ENCODE data around the gene PRKAG1.
A peak's percentile ranks its signal among the peaks of the same experiment; 100 is the strongest.

Gene PRKAG1

DNA sequence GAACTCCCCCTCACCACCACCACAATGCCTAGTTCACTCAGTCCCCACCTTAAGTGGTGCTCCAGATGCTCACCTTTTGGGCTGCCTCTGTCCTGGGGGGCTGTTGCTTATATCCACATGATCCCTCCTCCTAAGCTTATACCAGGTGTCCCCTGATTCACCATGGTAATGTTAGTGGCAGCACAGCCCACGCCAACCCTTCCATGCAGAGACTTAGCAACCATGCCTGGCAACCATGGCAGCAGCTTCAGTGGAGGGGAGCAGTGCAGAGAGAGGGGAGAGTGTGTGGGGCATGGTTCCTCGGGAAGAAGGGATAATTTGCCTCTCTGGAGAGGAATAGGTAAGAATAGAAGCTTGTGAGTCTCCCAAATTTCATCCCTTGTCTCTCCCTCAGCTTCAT lies 18.2 kb downstream of the PRKAG1 start:
- DNase-seq, result no peak

DNA sequence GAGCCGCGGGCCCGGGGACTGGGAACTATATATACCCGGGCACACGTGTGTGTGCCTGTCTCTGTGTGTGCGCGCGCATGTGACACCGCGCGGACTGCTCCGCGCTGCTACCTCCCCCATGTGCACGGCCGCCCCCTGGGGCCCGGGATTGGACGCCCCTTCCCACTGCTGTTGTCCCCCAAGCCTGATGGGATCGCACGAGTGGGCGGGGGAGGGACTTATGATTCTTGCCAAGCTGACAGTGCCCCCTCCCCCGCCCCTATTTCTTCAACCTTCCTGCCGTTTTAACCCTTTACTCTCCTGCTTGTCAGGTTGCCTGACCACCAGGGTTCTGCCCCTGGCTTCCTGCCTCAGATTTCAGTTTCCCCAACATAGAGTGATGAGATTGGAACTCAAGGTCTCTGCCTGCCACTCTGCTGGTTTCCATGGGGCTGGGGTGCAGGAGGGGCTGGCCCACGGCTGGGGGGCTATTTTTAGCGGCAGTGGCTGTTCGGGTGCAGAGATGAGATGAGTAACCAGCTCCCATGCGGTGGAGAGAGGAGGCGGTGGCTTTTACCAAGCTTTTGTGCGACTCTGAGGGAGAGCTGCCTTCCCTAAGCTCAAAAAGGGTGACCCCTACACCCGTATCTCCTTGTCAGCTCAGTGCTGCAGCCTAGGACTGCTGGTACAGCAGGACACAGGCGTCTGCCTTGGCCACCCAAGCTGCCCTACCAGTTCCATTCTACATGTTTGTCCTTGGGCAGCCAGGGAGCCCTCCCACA lies 19.0 kb downstream of the PRKAG1 start, which contains the start of gene DDN:
DDN (minus strand) TSS at position 5 of the 761 bp plus-strand sequence. CDS start 88 bp downstream, outside the sequence.
- DNase-seq, result no peak

DNA sequence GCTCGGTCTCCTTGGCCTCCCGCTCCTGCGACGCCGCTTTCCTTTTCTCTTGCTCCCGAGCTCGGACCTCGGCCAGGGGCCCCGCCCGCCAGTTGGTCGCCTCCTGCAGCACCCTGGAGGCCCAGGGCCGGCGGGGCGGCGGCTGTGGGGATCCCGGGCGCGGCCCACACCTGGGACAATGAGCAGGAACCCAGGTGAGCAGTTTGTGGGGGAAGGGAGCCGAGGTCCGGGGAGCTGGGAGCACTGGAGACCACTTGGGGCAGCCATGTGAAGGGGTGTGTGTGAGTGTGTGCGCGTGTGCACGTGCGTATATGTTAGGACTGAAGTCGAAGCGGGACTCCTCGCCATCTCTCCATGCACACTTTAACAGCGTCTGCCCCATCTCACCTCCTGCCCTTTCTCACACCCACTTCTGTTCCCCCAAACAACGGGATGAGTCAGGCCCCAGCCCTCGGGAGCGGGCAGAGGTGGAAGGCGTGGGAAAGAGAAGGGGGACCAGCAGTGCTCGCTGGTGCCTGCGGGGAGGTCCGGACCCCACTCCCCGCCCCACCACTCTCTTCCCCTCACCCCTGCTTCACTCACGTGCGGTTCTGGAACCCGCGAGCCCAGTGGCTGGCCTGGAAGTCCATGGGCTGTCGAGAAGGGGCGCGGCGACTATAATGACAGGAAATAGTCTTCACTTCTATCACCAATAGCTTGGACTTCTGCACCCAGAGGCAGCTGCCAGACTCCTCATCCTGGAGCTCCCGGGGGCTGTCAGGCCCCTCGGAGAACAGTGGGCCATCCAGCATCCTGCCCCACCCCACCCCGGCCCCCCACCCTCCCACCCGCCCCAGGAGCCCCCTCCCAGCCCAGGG lies 19.9 kb downstream of the PRKAG1 start:
- DNase-seq, result no peak

DNA sequence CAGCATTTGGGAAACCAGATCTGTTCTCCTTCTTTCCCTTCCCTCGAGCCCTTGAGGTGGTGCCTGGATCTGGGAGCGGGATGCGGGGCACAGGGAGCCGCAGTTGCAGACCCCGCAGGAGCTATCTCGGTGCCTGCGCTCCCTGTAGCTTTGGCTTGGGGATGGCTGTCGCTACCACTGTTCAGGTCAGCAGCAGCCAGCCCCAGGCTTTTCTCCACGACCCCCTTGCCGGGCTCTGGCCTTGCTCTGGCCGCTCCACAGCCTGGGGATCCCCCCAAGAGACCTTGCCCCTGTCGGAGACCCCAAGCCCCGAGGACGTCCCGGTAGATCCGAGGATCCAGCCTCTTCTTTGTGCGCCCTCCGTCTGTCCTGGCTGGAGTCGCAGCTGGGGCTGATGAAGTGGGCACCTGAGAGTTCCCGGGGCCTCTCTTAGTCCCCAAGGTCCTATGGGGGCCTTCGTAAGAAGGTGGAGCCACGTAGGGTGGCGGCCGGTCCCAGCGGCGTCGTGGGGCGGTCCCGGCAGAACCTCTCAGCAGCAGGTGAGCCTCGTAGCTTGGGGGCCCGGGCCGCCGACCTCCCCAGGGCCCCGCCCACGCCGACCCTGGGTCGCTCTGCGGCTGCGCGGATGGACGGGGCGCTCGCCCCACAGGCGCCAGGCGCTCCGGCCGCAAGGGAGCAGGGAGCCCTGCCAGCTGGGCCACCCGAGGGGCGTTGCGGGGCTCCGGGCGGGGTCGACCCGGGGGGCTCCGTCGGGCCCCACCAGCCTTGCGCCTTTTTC lies 20.7 kb downstream of the PRKAG1 start:
- no peak for DNase-seq

DNA sequence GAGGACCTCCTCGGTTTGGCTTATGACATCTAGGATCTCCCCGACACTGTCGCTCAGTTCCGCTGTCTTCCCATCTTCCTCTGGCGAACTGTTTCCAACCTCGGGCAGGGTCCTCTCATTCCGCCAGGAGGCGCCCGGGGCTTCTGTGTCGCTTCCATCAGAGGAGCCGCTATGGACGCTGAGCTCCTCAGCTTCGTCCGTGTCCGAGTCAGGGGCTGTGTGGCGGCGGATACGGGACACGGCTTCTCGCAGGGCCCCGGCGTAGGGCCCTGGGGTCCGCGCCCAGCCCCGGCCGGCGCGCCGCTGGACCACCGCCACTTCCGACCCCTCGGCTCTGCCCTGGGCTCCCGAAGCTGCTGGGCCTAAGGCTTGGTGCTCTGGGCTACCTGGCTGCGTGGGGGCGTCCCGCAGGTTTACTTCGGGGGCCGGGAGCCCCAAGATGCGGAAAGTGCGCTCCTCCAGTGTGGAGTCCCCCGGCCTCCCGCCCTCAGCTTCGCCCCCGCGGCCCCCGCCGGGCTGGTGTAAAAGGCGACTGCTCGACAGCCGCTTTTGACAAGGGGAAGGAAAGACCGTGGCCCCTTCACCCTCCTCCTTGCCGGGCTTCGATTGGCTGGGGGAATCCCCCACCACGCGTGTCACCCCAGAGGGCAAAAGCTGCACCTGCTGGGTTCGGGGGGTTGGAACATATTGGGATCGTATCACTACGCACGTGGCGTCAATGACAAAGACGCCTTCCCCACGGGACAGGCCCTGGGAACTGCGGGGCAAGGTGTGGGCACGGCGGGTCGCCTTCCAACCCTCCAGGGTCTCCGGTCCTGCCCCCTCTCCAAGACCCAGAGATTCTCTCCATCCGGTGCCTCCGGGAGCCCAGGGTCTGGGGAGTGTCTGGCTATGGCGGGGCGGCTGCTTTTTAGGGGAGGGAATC lies 21.5 kb downstream of the PRKAG1 start:
- DNase-seq, result no peak

DNA sequence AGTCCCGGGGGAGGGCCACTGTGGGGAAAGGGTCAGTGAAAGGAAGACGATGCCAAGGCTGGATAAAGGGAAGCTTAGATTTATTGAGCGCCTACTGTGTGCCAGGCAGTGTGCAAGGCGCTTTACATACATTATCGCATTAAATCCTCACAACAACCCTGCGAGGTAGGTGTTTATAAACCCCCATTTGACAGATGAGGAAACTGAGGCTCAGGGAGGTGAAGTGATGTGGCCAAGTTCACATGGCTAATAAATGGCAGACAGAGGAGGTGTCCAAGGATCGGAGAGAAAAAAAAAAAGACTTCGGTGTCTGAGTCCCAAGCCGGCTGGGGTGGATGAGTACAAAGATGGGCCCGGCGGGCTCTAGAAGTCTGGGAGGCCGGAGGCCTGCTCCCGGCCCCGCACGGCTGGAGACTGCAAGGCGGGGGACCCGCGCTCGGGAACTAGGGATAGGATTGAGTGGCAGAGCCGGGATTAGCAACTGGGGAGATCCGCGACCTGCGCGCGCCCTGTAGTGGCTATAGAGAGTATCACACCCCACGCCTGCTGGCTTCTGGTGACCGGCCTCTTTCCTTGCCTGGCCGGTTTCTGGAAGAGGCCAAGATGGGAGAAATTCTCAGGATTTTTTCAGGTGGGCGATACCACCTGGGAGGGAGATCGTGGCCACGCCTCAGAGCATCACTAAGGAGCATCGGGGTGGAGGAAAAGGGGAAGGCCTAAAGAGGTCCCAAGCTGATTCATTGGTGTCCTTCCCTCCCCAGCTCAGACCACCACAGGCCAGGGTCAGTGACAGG lies 23.3 kb downstream of the PRKAG1 start:
- DNase-seq, result no peak

DNA sequence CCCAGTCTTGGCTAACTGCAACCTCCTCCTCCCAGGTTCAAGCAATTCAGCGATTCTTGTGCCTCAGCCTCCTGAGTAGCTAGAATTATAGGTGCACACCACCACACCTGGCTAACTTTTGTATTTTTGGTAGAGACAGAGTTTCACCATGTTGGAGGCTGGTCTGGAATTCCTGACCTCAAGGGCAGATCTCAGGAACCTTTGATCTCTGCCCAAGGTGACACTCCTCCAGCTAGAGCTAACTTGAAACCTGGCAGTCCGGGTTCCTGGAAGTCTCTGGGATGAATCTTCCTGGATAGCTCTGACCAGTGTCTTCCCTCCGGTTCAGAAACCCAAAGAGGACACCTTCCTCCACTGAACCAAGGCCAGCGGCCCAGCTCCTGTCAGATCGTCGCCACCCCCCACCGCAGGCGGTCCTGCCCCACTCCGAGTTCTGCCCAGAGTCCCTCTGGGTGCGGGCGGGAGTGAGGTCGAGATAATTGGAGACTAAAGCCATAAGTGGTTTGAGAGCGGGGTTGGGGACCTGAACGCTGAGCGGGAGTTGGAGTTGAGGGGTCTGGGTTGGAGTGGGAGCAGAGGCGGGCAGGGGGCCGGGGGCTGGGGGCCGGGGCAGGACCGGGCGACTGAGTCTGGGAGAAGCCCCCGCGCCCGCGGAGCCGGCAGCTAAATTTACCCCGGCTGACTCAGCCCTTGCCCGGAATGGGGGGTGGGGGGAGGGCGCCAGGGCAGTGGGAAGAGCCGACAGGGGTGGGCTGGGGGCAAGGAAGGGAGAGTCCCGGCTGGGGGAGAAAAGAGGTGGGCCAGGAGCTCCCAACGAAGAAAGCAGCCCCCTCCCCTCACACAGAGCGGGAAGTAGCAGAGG lies 24.1 kb downstream of the PRKAG1 start:
- DNase-seq, result no peak

DNA sequence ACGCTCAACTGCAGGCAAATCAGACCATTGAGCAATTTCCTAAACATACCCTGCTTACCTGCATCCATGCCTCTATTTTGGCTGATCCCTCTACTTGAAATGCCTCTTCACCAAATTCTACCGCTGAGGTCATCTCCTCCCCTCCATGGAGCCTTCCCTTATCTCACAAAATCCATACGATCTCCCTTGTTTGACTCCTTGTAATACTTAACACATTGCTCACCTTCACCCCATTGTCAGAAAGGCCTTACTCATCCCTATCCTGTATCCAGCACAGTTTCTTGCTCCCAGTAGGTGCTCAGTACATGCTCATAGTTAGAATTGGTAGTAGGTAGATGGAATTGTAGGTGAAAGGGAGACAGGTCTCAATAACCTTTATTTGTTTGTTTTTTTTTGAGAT lies 24.8 kb downstream of the PRKAG1 start:
- no peak for DNase-seq

DNA sequence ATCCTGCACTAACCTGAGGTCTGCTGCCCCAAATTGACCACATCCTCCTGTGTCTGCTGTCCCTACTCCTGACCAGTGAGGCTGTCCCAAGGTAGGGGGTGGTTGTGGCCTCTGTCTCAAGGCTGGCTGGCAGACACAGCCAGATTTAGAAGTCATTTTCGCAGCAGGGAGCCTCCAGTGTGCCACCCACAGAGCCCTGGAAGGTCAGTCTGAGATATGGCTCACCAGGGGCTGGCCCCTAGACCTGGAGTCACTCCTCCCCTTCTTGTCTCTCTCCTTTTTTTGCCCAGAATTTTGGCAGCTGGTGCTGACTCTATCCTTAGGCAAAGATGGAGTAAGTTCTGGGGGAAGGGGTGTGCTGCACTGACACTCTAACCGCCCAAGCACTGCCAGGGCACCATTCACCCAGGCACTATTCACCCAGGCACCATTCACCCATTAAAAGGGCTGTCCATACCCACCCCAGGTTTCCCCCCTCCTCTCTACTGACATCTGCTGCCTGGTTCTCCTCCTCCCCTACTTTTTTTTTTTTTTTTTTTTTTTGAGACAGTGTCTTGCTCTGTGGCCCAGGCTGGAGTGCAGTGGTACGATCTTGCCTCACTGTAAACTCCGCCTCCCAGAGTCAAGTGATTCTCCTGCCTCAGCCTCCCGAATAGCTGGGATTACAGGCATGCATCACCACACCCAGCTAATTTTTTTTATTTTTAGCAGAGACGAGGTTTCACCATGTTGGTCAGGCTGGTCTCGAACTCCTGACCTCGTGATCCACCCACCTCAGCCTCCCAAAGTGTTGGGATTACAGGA lies 27.1 kb downstream of the PRKAG1 start:
- DNase-seq, result no peak

DNA sequence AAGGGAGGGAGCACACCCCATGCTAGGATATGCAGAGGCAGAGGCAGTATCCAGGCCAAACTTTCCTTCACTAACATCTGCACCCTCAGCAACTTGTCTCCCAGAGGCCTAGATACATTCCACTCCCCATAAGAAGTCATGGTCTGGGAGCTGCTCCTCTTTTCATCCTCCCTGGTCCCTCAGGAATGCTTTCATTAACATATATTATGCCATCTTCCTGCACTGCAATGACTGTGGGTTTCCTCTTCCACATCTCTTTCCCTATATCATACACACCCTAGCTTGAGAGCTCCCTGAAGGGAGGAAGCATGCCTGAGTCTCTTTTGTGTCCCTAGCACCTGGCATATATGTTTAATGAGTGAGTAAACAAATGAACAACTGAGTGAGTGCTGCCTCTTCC lies 28.0 kb downstream of the PRKAG1 start:
- peak; percentile 54 for DNase-seq

DNA sequence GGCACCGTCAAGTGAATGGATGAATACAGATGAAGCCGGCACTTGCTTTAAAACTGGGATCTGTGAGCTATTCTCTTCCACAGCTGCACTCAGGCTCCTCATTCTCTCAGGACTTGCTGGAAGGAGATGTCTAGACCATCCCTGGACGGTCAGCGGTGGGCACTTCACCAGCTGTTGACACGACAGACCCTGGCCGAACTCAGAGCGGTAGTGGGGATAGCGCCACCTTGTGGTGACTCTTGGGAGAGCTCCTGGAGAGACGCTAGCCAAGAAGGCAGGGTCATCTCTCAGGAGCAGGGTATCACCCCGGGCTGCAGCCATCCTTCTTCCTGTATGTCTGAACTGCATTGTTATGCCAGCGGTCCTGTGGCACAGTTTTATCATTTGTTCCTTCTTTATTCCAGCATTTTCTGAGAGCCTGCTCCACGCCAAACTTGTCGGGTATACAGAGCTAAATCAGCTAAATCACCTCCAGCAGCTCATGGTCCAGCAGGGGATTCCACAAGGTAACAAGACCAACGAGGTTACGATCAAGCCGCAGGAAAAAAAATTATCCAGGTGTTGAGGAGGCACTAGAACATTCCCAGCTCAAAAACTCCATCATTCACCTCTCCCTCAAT lies 30.4 kb downstream of the PRKAG1 start:
- no peak for DNase-seq

DNA sequence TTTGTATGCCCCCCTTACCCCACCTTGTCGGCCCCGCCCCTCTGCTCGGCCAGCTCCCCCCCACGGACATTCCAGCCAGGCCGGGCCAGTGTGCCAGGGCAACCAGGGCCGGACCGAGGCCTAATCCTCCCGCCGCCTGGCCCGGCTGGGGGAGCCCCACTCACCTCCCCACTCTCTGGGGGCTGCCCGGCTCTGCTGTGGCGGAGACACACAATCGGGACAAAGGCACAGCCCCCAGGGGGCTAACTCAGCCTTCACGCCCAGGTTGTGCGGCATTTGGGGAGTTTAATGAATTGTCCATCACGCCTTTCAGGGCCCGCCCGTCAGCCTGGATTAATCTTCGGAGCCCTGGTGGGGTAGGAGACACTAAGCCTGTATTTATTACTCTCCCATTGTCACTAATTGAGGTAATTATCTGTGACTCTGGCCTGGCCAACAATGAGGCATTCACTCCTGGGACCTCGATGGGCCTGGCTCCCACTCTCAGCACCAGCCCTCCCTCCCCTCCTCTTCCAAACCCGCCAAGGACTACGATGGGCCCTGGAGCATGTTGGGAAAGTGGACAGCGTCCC lies 31.8 kb downstream of the PRKAG1 start:
- DNase-seq, result no peak

DNA sequence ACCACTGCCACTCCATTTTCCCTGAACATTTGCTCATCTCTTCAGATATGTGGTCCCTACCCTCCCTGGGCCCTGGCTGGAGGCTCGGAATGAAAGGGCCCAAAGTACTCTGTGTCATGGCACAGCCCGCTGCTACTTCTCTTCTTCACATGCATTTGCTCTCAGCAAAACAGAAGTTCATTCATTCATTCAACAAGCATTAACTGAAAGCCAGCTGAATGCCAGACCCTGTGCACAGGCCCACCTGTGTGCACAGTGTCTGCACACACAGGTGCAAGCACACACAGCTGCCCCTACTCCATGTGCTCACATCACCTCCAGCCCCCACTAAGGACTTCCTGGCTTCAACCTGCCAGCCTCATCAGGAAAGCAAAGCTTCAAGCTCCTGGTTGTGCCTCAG lies 32.7 kb downstream of the PRKAG1 start:
- DNase-seq, result no peak

DNA sequence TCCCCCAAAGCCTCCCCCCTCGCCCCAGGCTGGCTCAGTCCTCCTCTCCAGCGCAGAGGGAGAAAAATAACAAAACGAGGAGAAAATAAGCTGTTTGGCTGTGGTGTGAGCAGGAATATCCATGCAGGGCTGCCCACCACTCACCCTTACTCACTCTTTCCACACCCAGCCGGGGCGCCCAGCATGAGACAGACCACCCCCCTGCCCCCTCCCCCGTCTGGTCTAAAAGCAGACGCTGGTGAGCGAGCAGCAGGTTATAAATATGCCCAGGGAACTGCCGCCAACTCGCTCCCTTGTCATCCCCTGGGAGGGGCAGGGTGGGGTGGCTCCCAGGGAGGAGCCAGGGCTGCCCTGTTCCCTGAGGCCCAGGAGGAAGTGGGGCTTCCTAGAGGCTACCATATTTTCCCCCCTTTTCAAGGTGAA lies 33.1 kb downstream of the PRKAG1 start:
- DNase-seq, result no peak

DNA sequence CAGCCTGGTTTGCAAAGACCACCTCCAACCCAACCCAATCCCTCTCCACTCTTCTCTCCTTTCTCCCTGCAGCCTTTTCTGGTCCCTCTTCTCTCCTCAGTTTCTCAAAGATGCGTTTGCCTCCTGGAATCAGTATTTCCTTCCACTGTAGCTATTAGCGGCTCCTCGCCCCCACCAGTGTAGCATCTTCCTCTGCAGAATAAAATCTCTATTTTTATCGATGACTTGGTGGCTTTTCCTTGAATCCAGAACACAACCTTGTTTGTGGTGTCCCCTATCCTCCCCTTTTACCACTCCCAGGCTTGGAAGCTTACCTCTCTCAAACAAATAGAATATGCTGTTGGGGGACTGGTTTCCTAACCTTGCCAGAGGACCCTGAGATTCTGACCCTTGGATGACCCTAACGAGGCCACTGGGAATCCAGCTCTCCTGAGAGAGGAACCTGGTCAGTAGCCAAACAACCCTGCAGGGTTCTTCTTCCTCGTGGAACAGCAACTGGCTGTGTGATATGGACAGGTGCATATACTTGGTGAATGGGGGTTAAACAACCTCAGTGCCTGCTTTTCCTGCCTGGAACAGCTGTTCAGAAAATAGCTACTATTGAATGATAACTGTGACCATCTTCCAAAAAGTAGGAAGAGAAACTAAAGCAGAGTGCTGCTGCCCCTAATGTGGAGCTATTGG lies 36.0 kb downstream of the PRKAG1 start:
- DNase-seq, result no peak

DNA sequence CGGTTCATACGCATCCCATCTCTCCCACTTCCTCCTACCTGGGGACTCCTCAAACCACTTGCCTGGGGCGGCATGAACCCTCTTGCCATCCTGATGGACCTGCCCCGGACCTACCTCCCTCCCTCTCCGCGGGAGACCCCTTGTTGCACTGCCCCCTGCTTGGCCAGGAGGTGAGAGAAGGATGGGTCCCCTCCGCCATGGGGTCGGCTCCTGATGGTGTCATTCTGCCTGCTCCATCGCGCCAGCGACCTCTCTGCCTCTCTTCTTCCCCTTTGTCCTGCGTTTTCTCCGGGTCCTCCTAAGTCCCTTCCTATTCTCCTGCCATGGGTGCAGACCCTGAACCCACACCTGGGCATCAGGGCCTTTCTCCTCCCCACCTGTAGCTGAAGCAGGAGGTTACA lies 36.8 kb downstream of the PRKAG1 start:
- no peak for DNase-seq

DNA sequence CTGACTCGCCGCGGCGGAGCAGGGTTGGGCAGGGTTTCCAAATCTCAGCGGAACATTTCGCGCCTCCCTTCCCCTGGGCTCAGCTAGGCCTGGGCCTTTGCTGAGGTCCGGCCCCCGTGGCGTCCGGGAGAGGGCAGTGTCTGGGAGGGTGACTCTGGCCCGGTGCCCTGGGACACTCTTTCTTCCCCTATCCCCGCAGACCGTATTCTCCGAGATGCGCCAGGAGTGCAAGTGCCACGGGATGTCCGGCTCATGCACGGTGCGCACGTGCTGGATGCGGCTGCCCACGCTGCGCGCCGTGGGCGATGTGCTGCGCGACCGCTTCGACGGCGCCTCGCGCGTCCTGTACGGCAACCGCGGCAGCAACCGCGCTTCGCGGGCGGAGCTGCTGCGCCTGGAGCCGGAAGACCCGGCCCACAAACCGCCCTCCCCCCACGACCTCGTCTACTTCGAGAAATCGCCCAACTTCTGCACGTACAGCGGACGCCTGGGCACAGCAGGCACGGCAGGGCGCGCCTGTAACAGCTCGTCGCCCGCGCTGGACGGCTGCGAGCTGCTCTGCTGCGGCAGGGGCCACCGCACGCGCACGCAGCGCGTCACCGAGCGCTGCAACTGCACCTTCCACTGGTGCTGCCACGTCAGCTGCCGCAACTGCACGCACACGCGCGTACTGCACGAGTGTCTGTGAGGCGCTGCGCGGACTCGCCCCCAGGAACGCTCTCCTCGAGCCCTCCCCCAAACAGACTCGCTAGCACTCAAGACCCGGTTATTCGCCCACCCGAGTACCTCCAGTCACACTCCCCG lies 37.4 kb downstream of the PRKAG1 start:
- DNase-seq, result no peak
